Measurements from ENCODE around the gene EIF1. TPM values are rescaled to one million over a fixed set of nuclear protein-coding genes. Genes with fewer than 3 reads are reported as not detected.
A peak's percentile ranks its signal among the peaks of the same experiment; 100 is the strongest.

EIF1 gene
- total RNA-seq, 1 experiment from 2014 or later = 651 TPM

DNA sequence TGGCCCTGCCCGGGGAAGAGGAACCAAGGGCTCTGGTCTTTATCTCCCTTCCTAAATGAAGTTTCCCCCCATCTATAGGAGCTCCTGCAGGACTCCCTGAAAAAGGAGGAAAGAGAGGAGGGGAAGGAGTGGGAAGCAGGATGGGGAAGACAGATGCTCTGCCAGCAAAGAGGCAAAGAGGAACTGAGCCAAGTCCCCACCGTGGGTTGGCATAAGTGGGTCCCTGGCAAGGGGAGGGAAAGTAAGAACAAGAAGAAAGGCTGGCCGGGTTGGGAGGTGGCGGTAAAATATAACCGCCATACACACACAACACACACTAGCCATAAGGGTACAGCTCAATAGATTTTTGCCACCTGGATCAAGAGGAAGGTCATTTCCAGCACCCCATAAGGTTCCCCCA, 6.1 kb upstream of the EIF1 start:
- peaks cover 9% of the 10 kb centered on the region for H3K27me3 Mint-ChIP-seq (ENCODE audit: low read depth)
- Histone ChIP-seq H3K14ac (ENCODE audit: insufficient read depth, low read length) (no peak overlapping the region), H2BK5ac (ENCODE audit: insufficient read length, low read length) (no peak overlapping the region), H2BK15ac (ENCODE audit: low read depth, low read length) (no peak overlapping the region), H3K27me3 (ENCODE audit: insufficient read depth, low read length) (no peaks in the 10 kb centered on the region), H3K23ac (ENCODE audit: insufficient read length, low read depth, low read length) (no peak overlapping the region), H3K9ac (ENCODE audit: extremely low read depth, insufficient read length, low read length) (no peak overlapping the region), H3K9me3 (ENCODE audit: control insufficient read depth, low read depth, low read length) (no peaks in the 10 kb centered on the region), H4K91ac (ENCODE audit: insufficient read length, low read depth, low read length) (no peak overlapping the region), H3K4ac (ENCODE audit: low read depth, low read length) (no peak overlapping the region), H2AK5ac (ENCODE audit: insufficient read length, low read length) (no peak overlapping the region), H3T11ph (ENCODE audit: low read length) (no peak overlapping the region), H3K79me2 (ENCODE audit: insufficient read depth, low read length) (no peaks in the 10 kb centered on the region), H4K5ac (ENCODE audit: insufficient read length, low read depth, low read length) (no peak overlapping the region), H3K56ac (ENCODE audit: insufficient read length, low read depth, low read length) (no peak overlapping the region), H2AFZ (ENCODE audit: low read length) (no peak overlapping the region), H2BK120ac (ENCODE audit: low read depth, low read length, poor library complexity, severe bottlenecking) (no peak overlapping the region), H3K27ac (ENCODE audit: insufficient read length, low read depth, low read length) (no peak overlapping the region), H4K8ac (replicated peaks; ENCODE audit: insufficient read length, low read depth, low read length) (no peak overlapping the region), H2BK12ac (ENCODE audit: insufficient read length, low read depth, low read length) (no peak overlapping the region), H3K79me1 (ENCODE audit: insufficient read depth, low read depth, low read length, poor library complexity, severe bottlenecking) (no peaks in the 10 kb centered on the region), H3K4me2 (ENCODE audit: insufficient read depth, insufficient read length, low read length) (no peak overlapping the region), H3K18ac (ENCODE audit: insufficient read length, low read depth, low read length) (no peak overlapping the region), H2BK20ac (ENCODE audit: low read depth, low read length, poor library complexity, severe bottlenecking) (no peak overlapping the region), H4K20me1 (ENCODE audit: control insufficient read depth, insufficient read depth, insufficient read length) (no peaks in the 10 kb centered on the region), H3K4me1 (ENCODE audit: insufficient read depth, low read length) (no peaks in the 10 kb centered on the region), H3K23me2 (ENCODE audit: insufficient read length, low read depth, low read length, poor library complexity, severe bottlenecking) (no peaks in the 10 kb centered on the region)
- WGBS (ENCODE audit: extremely low coverage, insufficient read length, low lambda C conversion rate) = no CpG with 5 or more reads among the region's 5 CpGs
- H3K27ac Mint-ChIP-seq = peak overlapping the region in 1 of 3 experiments; percentile 36; a peak in 1 of 7 replicates
- H3K36me3 Mint-ChIP-seq (ENCODE audit: insufficient read depth in 1 of 3, low read depth in 3 of 3) = peaks cover 0 to 5% (median 0%) of the 10 kb centered on the region in 3 experiments; a peak in 2 of 7 replicates
- H3K9me3 Mint-ChIP-seq = peaks cover 5 to 8% of the 10 kb centered on the region in 2 experiments; a peak in 3 of 5 replicates
- DNase-seq = no peak
- TF ChIP-seq CTCF (conservative IDR thresholded peaks at IDR 0.05) = no peak
- peaks cover 18 to 39% of the 10 kb centered on the region in 2 experiments for H3K4me1 Mint-ChIP-seq
- H3K4me3 Mint-ChIP-seq = no peak overlapping the region; a peak in 1 of 5 replicates
